SK-N-SH treated with all-trans-retinoic acid at 6 μM for 48 hours (cell line): Measurements from ENCODE around the gene HMGCS2.

Source experiments
- CSRNP3 ChIP-seq: fragments of 250-450 bp; sonication (Bioruptor Pico); IDR thresholded peaks from 2 replicates; pipeline ENCODE4 v1.5.1; 2021; ENCODE audit warnings: mild to moderate bottlenecking, moderate library complexity
- PATZ1 ChIP-seq: fragments of 250-450 bp; sonication (Bioruptor Pico); IDR thresholded peaks from 2 replicates; pipeline ENCODE4 v1.8.0; 2020; ENCODE audit warnings: mild to moderate bottlenecking, moderate library complexity, borderline replicate concordance
- ZFP3 ChIP-seq: fragments of 250-450 bp; sonication (Bioruptor Pico); IDR thresholded peaks from 2 replicates; pipeline ENCODE4 v1.5.0; 2020; ENCODE audit warnings: mild to moderate bottlenecking, moderate library complexity
- ZFP30 ChIP-seq: fragments of 450-650 bp; formaldehyde crosslinking; IDR thresholded peaks from 2 replicates; pipeline ENCODE4 v1.5.0; 2022; ENCODE audit warnings: mild to moderate bottlenecking, moderate library complexity

GRCh38 chr1:119742202-119742601 lies 26.5 kb downstream of the HMGCS2 start:
- TF ChIP-seq PATZ1 (CRISPR knock-in tag): no peak
- no peak for TF ChIP-seq CSRNP3 (CRISPR knock-in tag)
- no peak for TF ChIP-seq ZFP3 (CRISPR knock-in tag)
- TF ChIP-seq ZFP30 (CRISPR knock-in tag): no peak
